Osteocyte (in vitro differentiated cells): ENCODE measurements around the gene OPRL1. TPM values are rescaled to one million over a fixed set of nuclear protein-coding genes. Genes with fewer than 3 reads are reported as not detected.
A peak's percentile ranks its signal among the peaks of the same experiment; 100 is the strongest.

ENCODE experiments used
- DNase-seq: peaks from one replicate; pipeline ENCODE4 v3.0.0; 2021; ENCODE audit warnings: mixed read lengths; ENCODE audit not compliant: unreplicated experiment; ENCODE audit errors: extremely low spot score
- H3K27ac Mint-ChIP-seq: one replicate; pipeline ENCODE4 v1.8.0; 2021; ENCODE audit warnings: mild to moderate bottlenecking, mixed read lengths; ENCODE audit not compliant: unreplicated experiment
- H3K27me3 Mint-ChIP-seq: one replicate; pipeline ENCODE4 v1.8.0; 2021; ENCODE audit warnings: mixed read lengths; ENCODE audit not compliant: unreplicated experiment
- H3K36me3 Mint-ChIP-seq: one replicate; pipeline ENCODE4 v1.8.0; 2021; ENCODE audit warnings: mixed read lengths; ENCODE audit not compliant: unreplicated experiment
- H3K4me1 Mint-ChIP-seq: one replicate; pipeline ENCODE4 v1.8.0; 2021; ENCODE audit warnings: mixed read lengths; ENCODE audit not compliant: unreplicated experiment
- H3K4me3 Mint-ChIP-seq: one replicate; pipeline ENCODE4 v1.8.0; 2021; ENCODE audit warnings: mild to moderate bottlenecking, moderate library complexity, mixed read lengths; ENCODE audit not compliant: unreplicated experiment
- H3K9me3 Mint-ChIP-seq: one replicate; pipeline ENCODE4 v1.8.0; 2021; ENCODE audit warnings: mixed read lengths; ENCODE audit not compliant: unreplicated experiment
- CTCF ChIP-seq: fragments of 200-600 bp; sonication (generic); IDR thresholded peaks from 2 replicates; pipeline ENCODE4 v1.5.0; 2021; ENCODE audit warnings: antibody characterized with exemption, mild to moderate bottlenecking, moderate library complexity
- total RNA-seq: library from RNA; stranded (reverse); gene quantifications from 2 replicates; pipeline ENCODE4 v1.2.1, GENCODE V29; 2021

OPRL1 gene
- total RNA-seq, 1 donor from 2014 or later: 2.1 TPM

GRCh38 chr20:64044484-64045247 is 35.2 kb upstream of the OPRL1 start:
- no peaks in the 10 kb centered on the region for H3K9me3 Mint-ChIP-seq
- no peak for TF ChIP-seq CTCF
- peak overlapping the region; percentile 29 for H3K4me3 Mint-ChIP-seq
- H3K4me1 Mint-ChIP-seq: peaks cover 39% of the 10 kb centered on the region
- peak overlapping the region; percentile 71 for H3K27ac Mint-ChIP-seq
- DNase-seq: no peak
- peaks cover 6% of the 10 kb centered on the region for H3K27me3 Mint-ChIP-seq
- H3K36me3 Mint-ChIP-seq: no peaks in the 10 kb centered on the region

GRCh38 chr20:64045346-64046011 is 34.4 kb upstream of the OPRL1 start:
- Mint-ChIP-seq H3K9me3 (no peaks in the 10 kb centered on the region), H3K4me1 (peaks cover 37% of the 10 kb centered on the region), H3K36me3 (no peaks in the 10 kb centered on the region), H3K27me3 (peaks cover 3% of the 10 kb centered on the region), H3K27ac (peak overlapping the region; percentile 27), H3K4me3 (no peak overlapping the region)
- no peak for DNase-seq
- TF ChIP-seq CTCF: no peak

GRCh38 chr20:64047046-64047389 is 32.9 kb upstream of the OPRL1 start:
- Mint-ChIP-seq H3K27ac (no peak overlapping the region), H3K9me3 (no peaks in the 10 kb centered on the region), H3K36me3 (no peaks in the 10 kb centered on the region), H3K4me3 (no peak overlapping the region), H3K4me1 (peaks cover 34% of the 10 kb centered on the region), H3K27me3 (no peaks in the 10 kb centered on the region)
- no peak for TF ChIP-seq CTCF
- no peak for DNase-seq

- no peak for DNase-seq
- Mint-ChIP-seq H3K36me3 (no peaks in the 10 kb centered on the region), H3K9me3 (no peaks in the 10 kb centered on the region), H3K27ac (no peak overlapping the region), H3K27me3 (no peaks in the 10 kb centered on the region), H3K4me3 (no peak overlapping the region), H3K4me1 (peaks cover 32% of the 10 kb centered on the region)
- TF ChIP-seq CTCF: no peak
Observed at GRCh38 chr20:64047968-64048401, 31.9 kb upstream of the OPRL1 start.

GRCh38 chr20:64048402-64049044 is 31.4 kb upstream of the OPRL1 start:
- Mint-ChIP-seq H3K27me3 (no peaks in the 10 kb centered on the region), H3K4me3 (no peak overlapping the region), H3K36me3 (no peaks in the 10 kb centered on the region), H3K9me3 (no peaks in the 10 kb centered on the region), H3K4me1 (peaks cover 34% of the 10 kb centered on the region), H3K27ac (no peak overlapping the region)
- no peak for TF ChIP-seq CTCF
- DNase-seq: no peak
